DMS79 treated with DMSO at 0.1 percent for 48 hours (cell line): ENCODE results near the gene KIAA0319L.
"Not testable (repeated sequence)": the region's sequence is repeated elsewhere in the genome, so short reads cannot be mapped to it uniquely, and the experiment has no call there.

Source experiments
- DNase-seq: peaks from one replicate; lab custom pipeline; 2025; lab: John Stamatoyannopoulos, UW

The KIAA0319L gene

GRCh38 chr1:35581621-35582020 lies 24.4 kb upstream of the KIAA0319L start:
- not testable (repeated sequence) for DNase-seq

DNA sequence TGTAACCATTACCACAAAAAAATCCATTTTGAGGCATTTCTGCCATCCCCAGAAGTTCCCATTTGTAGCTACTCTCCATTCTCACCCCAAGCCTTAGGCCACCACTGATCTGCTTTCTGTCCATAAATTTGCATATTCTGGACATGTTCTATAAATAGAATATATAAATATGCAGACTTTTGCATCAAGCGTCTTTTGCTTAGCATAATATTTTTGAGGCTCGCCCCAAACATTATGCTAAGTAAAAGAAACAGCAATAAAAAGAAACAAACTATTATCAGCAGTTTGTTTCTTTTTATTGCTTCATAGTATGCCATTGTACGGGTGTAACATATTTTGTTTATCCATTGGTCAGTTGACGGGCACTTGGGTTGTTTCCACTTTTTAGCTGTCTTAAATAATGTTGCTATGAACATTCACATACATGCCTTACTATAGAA lies 23.8 kb upstream of the KIAA0319L start:
- no peak for DNase-seq

DNA sequence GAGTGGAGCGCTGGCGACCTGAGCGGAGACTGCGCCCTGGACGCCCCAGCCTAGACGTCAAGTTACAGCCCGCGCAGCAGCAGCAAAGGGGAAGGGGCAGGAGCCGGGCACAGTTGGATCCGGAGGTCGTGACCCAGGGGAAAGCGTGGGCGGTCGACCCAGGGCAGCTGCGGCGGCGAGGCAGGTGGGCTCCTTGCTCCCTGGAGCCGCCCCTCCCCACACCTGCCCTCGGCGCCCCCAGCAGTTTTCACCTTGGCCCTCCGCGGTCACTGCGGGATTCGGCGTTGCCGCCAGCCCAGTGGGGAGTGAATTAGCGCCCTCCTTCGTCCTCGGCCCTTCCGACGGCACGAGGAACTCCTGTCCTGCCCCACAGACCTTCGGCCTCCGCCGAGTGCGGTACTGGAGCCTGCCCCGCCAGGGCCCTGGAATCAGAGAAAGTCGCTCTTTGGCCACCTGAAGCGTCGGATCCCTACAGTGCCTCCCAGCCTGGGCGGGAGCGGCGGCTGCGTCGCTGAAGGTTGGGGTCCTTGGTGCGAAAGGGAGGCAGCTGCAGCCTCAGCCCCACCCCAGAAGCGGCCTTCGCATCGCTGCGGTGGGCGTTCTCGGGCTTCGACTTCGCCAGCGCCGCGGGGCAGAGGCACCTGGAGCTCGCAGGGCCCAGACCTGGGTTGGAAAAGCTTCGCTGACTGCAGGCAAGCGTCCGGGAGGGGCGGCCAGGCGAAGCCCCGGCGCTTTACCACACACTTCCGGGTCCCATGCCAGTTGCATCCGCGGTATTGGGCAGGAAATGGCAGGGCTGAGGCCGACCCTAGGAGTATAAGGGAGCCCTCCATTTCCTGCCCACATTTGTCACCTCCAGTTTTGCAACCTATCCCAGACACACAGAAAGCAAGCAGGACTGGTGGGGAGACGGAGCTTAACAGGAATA lies 20.1 kb upstream of the KIAA0319L start:
- DNase-seq: no peak

GRCh38 chr1:35576766-35577070 lies 19.5 kb upstream of the KIAA0319L start:
- not testable (repeated sequence) for DNase-seq

DNA sequence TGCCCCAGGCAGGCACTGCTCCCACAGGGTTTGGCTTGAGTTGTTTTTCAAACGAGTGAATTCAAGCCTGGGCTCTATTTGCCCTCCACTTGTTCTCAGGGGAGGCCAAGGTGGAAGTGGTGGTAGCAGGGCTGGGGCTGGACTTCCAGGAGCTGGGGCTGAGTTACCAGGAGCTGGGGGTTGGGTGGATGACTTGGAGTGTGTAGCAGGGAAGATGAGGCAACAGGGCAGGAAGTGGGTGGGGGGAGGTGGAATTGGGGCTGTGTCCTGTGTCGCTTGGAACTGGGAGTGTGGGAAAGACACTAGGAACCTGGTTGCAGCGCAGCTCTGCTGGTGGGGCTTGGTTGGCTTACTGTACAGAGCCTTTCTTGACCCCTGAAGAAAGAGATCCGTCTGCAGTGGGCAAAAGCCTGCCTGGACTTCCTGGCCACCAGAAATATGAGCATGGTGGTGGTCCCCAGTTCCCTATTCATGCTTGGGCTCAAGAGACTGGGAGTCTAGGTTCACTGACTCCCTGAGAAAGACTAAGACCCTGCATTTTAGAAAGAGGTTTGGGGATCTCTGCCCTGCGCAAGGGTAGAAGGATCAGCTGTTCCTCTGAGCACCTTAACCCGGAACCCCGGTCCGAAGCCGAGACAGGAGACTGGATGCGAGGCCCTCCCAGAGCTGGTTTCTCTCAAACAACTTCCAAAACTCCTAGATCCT lies 19.0 kb upstream of the KIAA0319L start:
- DNase-seq: no peak

GRCh38 chr1:35575416-35575958 lies 18.3 kb upstream of the KIAA0319L start:
- no peak for DNase-seq

- DNase-seq: no peak
Observed at GRCh38 chr1:35574655-35575415, 17.6 kb upstream of the KIAA0319L start.

GRCh38 chr1:35574125-35574654 lies 17.0 kb upstream of the KIAA0319L start:
- no peak for DNase-seq

- DNase-seq: peak; percentile 55
Observed at GRCh38 chr1:35573198-35574124, 16.3 kb upstream of the KIAA0319L start, which contains the start of gene TFAP2E. TFAP2E (plus strand) TSS chr1:35573314; CDS start chr1:35573578, 264 bp downstream.

GRCh38 chr1:35572296-35572695 lies 15.1 kb upstream of the KIAA0319L start:
- DNase-seq: no peak

- DNase-seq: no peak
Observed at GRCh38 chr1:35571263-35571662, 14.1 kb upstream of the KIAA0319L start.

- no peak for DNase-seq
Observed at GRCh38 chr1:35570589-35571137, 13.5 kb upstream of the KIAA0319L start.

DNA sequence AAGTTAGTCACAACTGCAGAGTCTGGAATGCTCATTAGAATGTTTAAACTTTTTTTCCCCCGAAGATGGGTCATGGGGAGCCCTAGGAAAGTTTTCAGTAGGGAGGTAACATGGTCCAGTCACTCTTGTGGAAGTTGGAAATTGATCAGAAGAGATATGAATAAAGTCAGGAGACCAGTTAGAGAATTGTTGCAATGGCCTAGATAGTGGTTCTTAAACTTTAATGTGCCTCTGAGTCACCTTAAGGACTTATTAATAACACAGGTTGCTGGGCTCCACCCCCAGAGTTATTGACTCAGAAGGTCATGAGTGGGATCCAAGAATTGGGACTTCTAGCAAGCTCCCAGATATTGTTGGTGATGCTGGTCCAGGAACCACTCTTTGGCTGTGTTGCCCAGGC lies 12.7 kb upstream of the KIAA0319L start:
- DNase-seq: no peak

- peak; percentile 79 for DNase-seq
Observed at GRCh38 chr1:35568975-35569395, 11.8 kb upstream of the KIAA0319L start.

DNA sequence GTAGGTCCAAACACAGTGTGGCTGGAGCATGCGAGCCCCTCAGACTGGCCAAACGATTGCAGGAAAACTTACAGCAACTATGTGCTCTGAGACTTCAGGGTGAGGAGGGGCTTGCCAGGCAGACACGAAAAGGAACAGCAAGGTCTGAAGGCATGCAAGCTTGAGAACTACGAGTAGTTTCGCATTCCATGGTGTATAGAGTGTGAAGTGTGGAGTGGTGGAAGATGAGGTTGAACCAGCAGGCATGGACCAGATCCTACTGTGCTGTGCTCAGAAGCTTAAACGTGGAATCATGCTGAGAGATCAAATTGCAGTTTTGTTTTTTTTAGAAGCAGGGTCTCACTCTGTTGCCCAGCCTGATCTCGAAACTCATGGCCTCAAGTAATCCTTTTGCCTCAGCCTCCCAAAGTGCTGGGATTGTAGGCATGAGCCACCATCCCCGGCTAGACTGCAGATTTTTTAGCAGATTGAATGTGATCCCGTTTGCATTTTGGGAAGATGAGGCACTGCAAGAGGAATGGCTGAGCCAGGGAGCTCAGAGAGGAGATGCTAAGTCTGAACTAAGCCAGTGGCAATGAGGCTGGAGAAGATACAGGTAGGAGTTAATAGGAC lies 10.8 kb upstream of the KIAA0319L start:
- no peak for DNase-seq

DNA sequence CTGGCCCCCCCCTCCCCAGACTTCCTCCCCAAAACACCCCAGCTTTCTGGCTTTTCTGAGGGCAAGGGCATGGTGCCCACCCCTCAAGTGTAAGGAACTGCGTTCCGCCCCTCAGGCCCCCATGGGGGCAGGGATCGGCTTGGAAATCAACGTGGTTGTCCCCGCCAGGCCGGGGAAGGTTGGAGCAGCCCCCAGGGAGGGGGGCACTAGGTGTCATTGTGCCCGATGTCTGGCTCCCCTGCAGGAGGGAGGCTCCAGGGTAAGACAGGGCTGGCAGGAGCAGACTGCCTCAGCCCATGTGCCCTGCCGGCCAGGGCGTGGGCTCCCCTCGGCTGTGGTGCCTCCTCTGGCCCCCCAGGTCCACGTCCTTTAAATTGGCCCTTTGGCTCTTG lies 8.5 kb upstream of the KIAA0319L start:
- no peak for DNase-seq

DNA sequence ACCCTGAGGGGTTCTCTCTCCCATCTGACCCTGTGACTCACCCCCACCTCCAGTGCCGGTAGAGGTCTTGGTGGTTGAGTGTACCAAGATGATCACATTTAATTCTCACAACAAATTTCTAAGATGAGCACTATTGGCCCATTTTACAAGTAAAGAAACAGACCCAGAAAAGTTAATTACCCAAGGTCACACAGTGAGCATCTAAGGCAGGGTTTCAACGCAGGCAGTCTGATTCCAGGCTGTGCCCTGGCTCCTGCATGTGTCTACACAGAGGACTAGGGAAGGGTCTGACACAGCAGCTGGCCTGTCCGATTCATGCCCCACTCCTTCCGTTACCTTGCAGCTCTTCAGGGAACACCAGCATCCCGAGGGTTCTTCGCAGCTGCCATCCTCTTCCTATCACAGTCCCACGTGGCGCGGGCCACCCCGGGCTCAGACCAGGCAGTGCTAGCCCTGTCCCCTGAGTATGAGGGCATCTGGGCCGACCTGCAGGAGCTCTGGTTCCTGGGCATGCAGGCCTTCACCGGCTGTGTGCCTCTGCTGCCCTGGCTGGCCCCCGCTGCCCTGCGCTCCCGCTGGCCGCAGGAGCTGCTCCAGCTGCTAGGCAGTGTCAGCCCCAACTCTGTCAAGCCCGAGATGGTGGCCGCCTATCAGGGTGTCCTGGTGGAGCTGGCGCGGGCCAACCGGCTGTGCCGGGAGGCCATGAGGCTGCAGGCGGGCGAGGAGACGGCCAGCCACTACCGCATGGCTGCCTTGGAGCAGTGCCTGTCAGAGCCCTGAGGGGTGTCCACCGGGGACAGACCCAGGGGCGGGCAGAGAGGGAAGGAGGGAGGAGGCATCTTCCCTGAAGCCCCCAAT lies 7.9 kb upstream of the KIAA0319L start:
- DNase-seq: no peak

DNA sequence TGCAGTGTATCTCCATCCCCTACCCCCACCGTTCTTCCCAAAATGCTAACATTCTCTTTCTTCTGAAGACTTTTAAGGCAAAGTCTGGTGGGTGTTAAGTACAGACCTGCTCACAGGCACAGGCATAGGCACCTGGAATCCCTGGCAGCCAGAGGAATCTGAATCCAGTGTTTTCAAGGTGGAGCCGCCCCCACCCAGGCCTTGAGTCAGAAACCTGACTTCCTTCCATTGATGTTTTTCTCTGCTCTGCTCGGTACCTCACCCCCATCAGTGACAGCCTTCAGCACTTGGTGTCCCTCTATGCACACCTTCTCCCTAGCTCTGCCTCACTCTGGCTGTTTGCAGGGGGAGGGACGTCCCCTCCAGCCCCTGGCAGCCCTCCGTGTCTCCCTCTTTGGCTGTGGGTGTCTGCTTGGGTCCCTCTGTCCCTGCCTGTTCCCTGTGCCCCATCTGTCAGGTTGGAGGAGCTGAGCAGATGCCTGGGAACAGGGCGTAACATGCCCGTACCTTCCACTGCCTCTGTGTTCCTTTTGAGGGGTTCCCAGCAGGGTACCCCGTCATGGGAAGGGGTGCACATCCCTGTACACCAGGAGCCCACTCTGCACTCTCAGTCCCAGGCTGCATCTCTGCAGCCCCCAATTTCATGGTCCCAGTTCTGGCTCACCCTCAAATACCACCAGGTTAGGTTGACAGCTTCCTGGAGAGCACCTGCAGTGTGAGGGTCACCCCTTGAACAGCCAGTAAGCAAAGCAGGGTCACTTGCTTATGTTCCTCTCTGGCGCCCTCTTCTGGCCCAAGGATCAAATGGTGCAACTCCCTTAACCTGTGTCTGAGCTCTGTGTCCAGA lies 7.1 kb upstream of the KIAA0319L start:
- DNase-seq: peak; percentile 75
